GM18861 (cell line): ENCODE results near the gene UNC5C.

Experiments
- ATAC-seq: cut with Tn5 transposase; IDR thresholded peaks from one replicate; pipeline ENCODE4 v1.9.1; 2021; ENCODE audit not compliant: unreplicated experiment

UNC5C gene

GRCh38 chr4:95409750-95410149 lies 139.0 kb downstream of the UNC5C start:
- ATAC-seq: no peak

DNA sequence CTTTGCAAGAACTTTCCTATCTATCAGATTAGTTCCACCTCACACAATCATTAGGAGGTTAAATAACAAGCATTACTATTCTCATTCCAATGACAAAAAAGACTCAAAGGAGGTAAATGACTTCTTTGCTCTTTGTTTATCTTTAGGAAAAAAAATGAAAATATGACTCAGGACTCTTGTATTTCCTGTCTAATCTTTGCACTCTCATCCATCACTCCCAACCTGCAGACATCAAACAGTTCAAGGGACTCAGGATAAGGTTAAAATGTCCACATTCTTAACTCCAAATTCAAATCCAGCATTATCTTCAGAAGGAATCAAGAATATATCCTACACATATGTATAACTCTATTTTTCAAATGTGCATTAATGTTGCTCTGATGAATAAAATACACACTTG lies 139.6 kb downstream of the UNC5C start:
- ATAC-seq: no peak

- ATAC-seq: no peak
Observed at GRCh38 chr4:95402299-95402698, 146.5 kb downstream of the UNC5C start.

DNA sequence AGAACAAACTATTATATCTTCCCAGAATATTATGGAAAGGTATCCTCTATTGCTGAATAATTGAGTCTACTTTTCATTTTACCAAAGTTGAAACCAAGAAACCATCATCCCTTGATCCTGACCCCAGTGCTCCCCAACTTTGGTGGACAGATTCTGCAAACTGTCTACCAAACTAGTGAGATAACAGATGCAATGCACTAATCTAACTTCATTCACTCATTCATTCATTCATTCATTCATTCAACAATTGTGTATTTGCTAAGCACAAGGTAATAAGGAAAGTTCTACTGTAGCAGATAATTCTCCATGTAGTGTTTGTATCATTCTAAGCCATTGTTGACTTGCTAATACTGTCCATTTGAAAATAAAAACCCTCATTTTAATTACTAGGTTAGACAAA lies 150.6 kb downstream of the UNC5C start:
- no peak for ATAC-seq

DNA sequence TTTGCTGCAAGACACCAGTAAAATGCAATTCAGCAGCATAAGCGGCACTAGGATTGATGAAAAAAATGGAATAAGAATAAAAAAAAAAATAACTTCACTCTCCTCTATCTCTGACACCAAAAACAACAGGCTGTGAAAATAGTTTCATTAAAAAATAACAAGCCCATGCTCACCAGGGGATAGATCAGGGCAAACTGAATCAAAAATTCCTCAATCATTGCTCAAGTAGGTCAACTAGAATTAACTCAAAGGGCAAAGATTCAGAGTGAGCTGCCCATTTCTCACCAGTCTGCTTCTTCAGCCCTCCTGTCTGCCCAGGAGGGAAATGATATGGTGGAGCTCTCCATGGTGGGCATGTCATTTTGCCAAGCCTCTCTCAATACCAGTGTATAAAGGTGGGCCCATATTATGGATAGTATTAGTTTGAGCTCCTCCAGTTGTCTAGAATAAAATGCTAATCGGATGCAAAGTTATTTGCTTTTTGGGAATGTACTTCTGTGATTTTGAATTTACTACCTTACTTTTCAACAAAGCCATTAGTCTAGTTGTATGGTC lies 153.9 kb downstream of the UNC5C start:
- no peak for ATAC-seq

- no peak for ATAC-seq
Observed at GRCh38 chr4:95393821-95394220, 155.0 kb downstream of the UNC5C start.

GRCh38 chr4:95388911-95389310 lies 159.9 kb downstream of the UNC5C start:
- ATAC-seq: no peak

DNA sequence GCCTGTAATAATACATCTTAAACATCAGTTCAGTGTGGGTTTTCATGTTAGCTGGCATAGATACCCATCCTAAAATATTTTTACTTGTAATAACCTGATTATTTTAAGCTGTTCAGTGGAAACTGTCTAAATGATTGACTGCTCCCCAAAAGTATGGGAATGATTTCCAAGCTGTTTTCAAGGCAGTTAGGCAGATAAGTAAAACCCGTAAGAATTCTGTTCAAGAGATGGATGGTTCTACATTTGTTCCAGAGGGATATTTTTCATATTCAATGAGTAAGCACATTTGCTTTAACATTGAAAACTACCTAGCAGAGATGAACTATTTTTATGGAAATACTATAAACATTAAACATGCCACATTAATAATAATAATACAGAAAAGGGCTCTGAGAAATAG lies 161.1 kb downstream of the UNC5C start:
- ATAC-seq: no peak

- no peak for ATAC-seq
Observed at GRCh38 chr4:95386410-95386809, 162.4 kb downstream of the UNC5C start.

- no peak for ATAC-seq
Observed at GRCh38 chr4:95381843-95382580, 166.8 kb downstream of the UNC5C start.

GRCh38 chr4:95379633-95380032 lies 169.1 kb downstream of the UNC5C start:
- ATAC-seq: no peak

GRCh38 chr4:95377366-95377900 lies 171.3 kb downstream of the UNC5C start:
- no peak for ATAC-seq

DNA sequence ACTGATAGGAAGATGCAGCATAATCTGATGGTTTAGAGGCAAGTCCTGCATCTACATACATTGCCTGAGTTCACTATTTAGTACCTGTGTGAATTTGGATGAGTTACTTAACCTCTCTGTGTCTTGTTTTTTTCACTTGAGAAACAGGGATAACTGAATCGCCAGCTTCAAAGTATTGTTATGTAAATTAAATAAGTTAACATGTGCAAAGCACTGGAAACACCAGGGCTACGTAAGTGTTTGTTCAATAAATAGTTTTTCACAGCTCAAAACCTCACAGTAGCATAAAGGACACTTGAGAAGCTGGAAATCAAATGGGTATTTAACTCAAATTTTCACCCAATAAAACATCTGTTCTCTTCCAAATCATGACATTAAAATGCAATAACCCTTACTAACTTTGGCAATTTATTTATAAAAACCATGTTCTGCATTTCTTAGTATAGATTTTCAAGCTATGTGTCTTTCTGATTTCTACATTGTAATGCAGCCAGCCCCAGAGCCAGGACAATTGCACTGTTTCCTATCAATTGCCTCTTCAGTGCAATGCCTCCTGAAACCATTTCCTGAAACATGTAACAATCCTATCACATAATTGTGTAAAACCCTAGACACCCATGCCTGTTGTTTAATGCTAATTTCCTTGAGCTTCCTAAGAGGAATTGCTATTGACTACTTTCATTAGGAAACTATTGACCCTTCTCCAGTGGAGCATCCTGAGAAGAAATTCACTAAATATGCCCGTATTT lies 177.1 kb downstream of the UNC5C start:
- ATAC-seq: no peak

DNA sequence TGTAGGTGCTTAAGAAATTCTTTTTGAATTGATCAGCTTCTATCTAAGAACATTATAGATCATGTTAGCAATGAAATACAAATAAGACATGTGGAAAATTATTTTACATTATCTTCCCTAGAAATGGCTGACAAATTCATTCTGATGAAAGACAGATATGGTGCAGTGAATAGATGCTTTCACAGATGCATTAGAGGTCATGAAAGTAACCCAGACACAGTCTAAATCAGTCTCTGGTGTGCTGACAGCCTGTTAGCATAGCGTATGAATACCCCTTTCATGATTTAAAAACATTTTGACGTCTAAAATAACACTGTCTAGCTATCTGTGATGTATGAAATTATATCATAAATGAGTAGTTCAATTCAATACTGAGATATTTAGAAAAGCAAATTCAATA lies 180.9 kb downstream of the UNC5C start:
- no peak for ATAC-seq

GRCh38 chr4:95363966-95364365 lies 184.8 kb downstream of the UNC5C start:
- ATAC-seq: no peak

GRCh38 chr4:95363559-95363925 lies 185.2 kb downstream of the UNC5C start:
- no peak for ATAC-seq

DNA sequence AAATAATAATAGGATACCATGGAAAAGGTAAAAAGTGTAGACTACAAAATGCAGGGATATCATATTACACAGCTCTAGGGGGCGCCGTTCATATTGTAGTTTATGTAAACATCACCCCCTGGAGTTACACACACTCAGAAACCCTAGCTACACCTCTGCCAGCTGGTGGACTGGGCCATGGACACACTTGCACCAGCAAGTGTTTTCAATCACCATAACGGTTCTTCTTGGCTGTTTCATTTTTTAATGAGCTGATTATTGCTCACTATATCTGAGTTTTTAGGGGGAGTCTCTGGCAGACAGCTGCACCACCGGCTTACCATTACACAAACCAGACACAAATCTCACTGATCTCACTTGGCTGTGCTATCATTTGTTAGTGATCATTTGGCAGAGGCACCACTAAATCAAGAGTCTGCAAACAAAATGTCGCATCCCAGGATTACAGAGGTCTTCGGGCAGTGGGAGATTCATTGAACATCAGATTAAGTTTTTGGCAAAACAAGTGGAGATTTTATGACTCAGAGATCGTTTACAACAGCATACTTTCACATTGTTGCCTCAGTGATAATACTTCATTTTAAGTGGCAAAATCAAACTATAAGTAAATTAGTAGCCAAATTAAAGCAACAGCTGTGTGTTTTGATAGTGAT lies 185.7 kb downstream of the UNC5C start:
- ATAC-seq: no peak

DNA sequence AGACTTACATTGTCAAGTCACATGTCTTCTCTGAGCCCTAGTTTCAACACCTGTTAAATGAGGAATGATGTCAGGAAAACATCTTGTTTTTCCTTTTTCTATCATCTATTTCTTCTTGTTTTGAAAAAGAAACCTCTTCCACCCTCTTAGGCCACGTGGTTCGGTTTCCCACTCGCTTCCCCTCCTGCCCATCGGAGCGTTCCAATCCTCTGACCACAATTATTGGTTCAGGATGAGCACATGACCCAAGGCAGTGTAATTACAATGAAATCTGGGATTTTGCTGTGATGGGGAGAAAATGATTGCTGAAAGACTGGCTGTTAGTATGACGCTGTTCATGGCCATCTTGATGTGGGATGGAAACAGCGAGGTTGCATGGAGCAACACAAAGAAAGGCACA lies 186.7 kb downstream of the UNC5C start:
- no peak for ATAC-seq

- ATAC-seq: no peak
Observed at GRCh38 chr4:95361696-95361965, 187.1 kb downstream of the UNC5C start.

GRCh38 chr4:95360906-95361695 lies 187.7 kb downstream of the UNC5C start:
- no peak for ATAC-seq

DNA sequence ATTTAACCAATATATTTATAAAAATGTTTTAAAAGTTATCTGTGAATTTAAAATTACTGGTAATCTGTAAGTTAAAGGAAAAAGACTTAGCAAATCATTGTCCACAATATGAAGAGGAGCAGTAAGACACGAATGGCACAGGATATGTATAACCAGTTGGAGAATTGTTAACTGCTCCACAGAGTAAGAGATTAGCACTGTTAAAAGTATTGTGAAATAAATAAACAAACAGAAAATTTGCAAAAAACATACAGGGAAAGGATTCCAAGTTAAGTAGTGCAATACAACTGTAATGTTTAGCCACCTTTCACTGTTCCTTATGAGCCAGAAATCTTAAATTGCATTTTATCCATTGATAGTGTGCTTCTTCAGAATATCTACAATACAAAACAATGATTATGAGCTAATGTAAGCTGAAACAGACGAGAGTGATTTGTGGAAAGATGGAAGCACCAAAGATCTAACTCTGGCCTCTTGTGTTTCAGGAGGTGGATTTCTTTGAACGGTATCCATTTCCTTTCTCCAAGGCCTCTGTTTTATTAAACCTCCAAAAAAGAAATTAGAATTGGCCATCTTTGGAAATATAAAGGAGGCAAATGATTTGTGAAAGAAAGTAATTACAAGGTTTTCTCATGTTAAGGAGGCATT lies 188.4 kb downstream of the UNC5C start:
- no peak for ATAC-seq
